GM21717 (cell line): Measurements from ENCODE around the gene EPAS1.

ENCODE experiments used
- ATAC-seq: cut with Tn5 transposase; IDR thresholded peaks from one replicate; pipeline ENCODE4 v1.9.1; 2021; ENCODE audit warnings: mild to moderate bottlenecking, moderate library complexity; ENCODE audit not compliant: unreplicated experiment

The EPAS1 gene

GRCh38 chr2:46299365-46300263 is 2.4 kb downstream of the EPAS1 start:
- no peak for ATAC-seq

GRCh38 chr2:46300406-46300832 is 3.2 kb downstream of the EPAS1 start:
- no peak for ATAC-seq

- ATAC-seq: no peak
These were observed 4.9 kb downstream of the EPAS1 start for GRCh38 chr2:46302005-46302695.

GRCh38 chr2:46303233-46303632 is 6.0 kb downstream of the EPAS1 start:
- ATAC-seq: no peak

- no peak for ATAC-seq
These were observed 6.6 kb downstream of the EPAS1 start for GRCh38 chr2:46303822-46304221.

GRCh38 chr2:46304635-46305034 is 7.4 kb downstream of the EPAS1 start:
- ATAC-seq: no peak

GRCh38 chr2:46305187-46305586 is 8.0 kb downstream of the EPAS1 start:
- ATAC-seq: no peak

- no peak for ATAC-seq
These were observed 8.6 kb downstream of the EPAS1 start for GRCh38 chr2:46305767-46306166.

- ATAC-seq: no peak
These were observed 9.1 kb downstream of the EPAS1 start for GRCh38 chr2:46306330-46306751.

- no peak for ATAC-seq
These were observed 9.9 kb downstream of the EPAS1 start for GRCh38 chr2:46306988-46307655.

- no peak for ATAC-seq
These were observed 10.9 kb downstream of the EPAS1 start for GRCh38 chr2:46308081-46308480.

GRCh38 chr2:46308629-46309028 is 11.4 kb downstream of the EPAS1 start:
- no peak for ATAC-seq

- no peak for ATAC-seq
These were observed 12.1 kb downstream of the EPAS1 start for GRCh38 chr2:46309052-46309953.

GRCh38 chr2:46310446-46310845 is 13.2 kb downstream of the EPAS1 start:
- no peak for ATAC-seq

GRCh38 chr2:46311651-46312223 is 14.5 kb downstream of the EPAS1 start:
- ATAC-seq: no peak

- ATAC-seq: no peak
These were observed 15.9 kb downstream of the EPAS1 start for GRCh38 chr2:46313063-46313462.

GRCh38 chr2:46314065-46314835 is 17.0 kb downstream of the EPAS1 start:
- no peak for ATAC-seq

- no peak for ATAC-seq
These were observed 18.1 kb downstream of the EPAS1 start for GRCh38 chr2:46315103-46315890.

- no peak for ATAC-seq
These were observed 19.9 kb downstream of the EPAS1 start for GRCh38 chr2:46317094-46317486.
